GM10248 (cell line): ENCODE data around the gene RAB8B.

Source experiments
- CTCF ChIA-PET: fragments of 300-600 bp; sonication (Branson Sonifier 250); formaldehyde crosslinking; extraction: SDS; loops from one replicate; lab custom pipeline; 2021; ENCODE audit warnings: antibody characterized with exemption; lab: Yijun Ruan, JAX
- POLR2A ChIA-PET: fragments of 350-650 bp; sonication (Branson Sonifier 250); formaldehyde crosslinking; extraction: SDS; loops from one replicate; lab custom pipeline; 2020; ENCODE audit warnings: antibody characterized with exemption; lab: Yijun Ruan, JAX
- DNase-seq: peaks from one replicate; pipeline ENCODE4 v3.0.0; 2012; ENCODE audit errors: extremely low spot score
- CTCF ChIP-seq: IDR thresholded peaks from 2 replicates; pipeline ENCODE4 v1.5.1; 2012; ENCODE audit warnings: mild to moderate bottlenecking, low read depth; ENCODE audit errors: extremely low read depth, missing control alignments, control extremely low read depth

RAB8B gene

GRCh38 chr15:63308947-63309346 lies 119.5 kb downstream of the RAB8B start:
- DNase-seq: no peak
- CTCF ChIA-PET: no interaction called here
- POLR2A ChIA-PET: no interaction called here
- no peak for TF ChIP-seq CTCF

GRCh38 chr15:63310646-63311045 lies 121.2 kb downstream of the RAB8B start:
- no peak for TF ChIP-seq CTCF
- no peak for DNase-seq
- ChIA-PET POLR2A (no interaction called here), CTCF (interaction anchor here (1.9 kb wide), 1 partner anchor 15 kb away, joined by 4 read pairs; no protein-coding TSS in a partner anchor)

GRCh38 chr15:63312286-63312685 lies 122.9 kb downstream of the RAB8B start:
- no peak for DNase-seq
- POLR2A ChIA-PET: no interaction called here
- CTCF ChIA-PET: interaction anchor here (1.3 to 1.9 kb wide), 3 partner anchors 10 to 25 kb away, joined by 3 to 4 read pairs (median 3); no protein-coding TSS in a partner anchor
- no peak for TF ChIP-seq CTCF

GRCh38 chr15:63313825-63314224 lies 124.4 kb downstream of the RAB8B start:
- ChIA-PET CTCF (no interaction called here), POLR2A (no interaction called here)
- no peak for TF ChIP-seq CTCF
- no peak for DNase-seq

- CTCF ChIA-PET: no interaction called here
- no peak for TF ChIP-seq CTCF
- DNase-seq: no peak
- POLR2A ChIA-PET: no interaction called here
These were observed 125.0 kb downstream of the RAB8B start for GRCh38 chr15:63314409-63314808.
